ENCODE results near the gene KRTAP4-8. TPM values are rescaled to one million over a fixed set of nuclear protein-coding genes. Genes with fewer than 3 reads are reported as not detected.
"Not testable (repeated sequence)": the region's sequence is repeated elsewhere in the genome, so short reads cannot be mapped to it uniquely, and the experiment has no call there.

The KRTAP4-8 gene
- total RNA-seq, 1 experiment from 2014 or later = not detected

DNA sequence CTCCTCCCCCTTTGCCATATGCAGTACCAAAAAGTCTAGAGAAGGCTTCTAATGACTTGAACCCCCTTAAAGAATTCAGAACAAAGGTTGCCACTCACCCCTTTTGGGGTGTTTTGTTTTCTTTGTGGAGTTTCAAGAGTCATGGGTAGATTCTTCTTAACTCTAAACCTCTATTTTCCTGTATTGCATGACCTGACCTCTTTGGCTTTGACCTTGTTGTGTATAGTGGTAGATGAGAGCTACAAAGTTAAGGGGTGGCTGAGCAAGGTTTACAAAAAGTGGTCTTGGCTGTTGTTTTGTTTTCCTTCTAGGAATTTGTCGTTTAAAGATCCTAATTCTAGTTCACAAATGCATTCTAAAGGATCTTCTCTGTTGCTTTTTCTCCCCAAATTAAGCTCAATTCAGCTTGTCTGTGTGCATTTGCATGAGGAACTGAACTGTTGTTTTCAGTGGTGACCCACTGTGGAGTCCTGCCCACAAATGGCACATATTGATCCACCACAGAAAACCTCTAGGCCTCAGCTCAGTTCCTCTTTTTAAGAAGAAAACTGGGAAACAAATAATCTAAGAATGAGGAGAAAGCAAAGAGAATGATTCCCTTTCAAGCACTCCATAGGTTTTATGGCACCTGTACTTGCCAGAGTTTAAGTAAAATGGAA lies 10.9 kb upstream of the KRTAP4-8 start:
- DNase-seq (ENCODE audit: low read depth) = not testable (repeated sequence)

DNA sequence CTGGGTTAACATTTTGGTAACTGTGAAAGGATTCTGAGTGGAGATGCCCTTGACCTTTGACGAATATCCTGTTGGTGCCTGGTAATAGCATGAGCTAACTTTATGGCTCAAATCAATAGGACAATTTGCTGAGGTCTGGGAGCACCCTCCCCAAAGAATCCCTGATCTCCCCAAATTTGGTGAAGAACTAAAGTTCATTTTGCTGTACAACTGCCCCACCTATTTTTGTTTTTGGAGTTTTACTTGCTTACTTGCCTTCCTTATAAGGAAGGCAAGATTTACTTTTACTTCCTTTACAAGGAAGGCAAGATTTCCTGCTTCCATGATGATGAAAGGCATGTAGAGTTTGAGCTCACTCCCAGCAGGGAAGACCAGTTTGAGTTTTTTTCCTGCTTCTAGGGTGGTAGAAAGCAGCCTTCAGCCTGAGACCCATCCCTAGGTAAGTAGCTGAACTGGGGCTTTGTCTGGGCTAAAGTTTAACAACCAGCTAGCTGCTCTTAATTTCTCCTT lies 10.1 kb upstream of the KRTAP4-8 start:
- peak; percentile 55 for DNase-seq (ENCODE audit: low read depth)

DNA sequence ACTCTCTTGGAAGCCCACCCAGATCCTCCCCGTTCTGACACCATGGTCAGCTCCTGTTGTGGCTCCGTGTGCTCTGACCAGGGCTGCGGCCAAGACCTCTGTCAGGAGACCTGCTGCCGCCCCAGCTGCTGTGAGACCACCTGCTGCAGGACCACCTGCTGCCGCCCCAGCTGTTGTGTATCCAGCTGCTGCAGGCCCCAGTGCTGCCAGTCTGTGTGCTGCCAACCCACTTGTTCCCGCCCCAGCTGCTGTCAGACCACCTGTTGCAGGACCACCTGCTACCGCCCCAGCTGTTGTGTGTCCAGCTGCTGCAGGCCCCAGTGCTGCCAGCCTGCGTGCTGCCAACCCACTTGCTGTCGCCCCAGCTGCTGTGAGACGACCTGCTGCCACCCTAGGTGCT lies 7.4 kb upstream of the KRTAP4-8 start, which contains the start of gene KRTAP4-9:
KRTAP4-9 (plus strand) TSS at position 43 of the 400 bp plus-strand sequence; CDS start at position 43, 0 bp downstream.
- not testable (repeated sequence) for DNase-seq (ENCODE audit: low read depth)

GRCh38 chr17:41104386-41105038 lies 6.6 kb upstream of the KRTAP4-8 start:
- DNase-seq (ENCODE audit: low read depth) = not testable (repeated sequence)

DNA sequence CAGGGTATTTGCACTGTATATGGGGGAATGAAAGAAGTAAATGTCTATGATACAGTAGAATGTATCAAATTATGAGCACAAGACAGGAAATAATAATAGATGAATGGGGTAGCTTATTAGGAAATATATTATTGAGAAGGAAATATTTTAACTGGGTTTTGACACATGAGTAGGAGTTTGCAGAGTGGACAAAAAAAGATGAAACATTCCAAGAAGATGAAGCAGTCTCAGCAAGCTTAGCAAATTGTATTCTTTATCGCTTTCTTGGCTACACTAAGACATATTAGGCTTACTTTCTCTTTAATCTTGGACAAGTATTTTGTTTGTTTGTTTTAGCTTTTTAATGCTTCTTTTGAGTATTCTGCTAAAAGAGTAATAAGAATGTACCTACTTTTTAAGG lies 6.0 kb upstream of the KRTAP4-8 start:
- no peak for DNase-seq (ENCODE audit: low read depth)

DNA sequence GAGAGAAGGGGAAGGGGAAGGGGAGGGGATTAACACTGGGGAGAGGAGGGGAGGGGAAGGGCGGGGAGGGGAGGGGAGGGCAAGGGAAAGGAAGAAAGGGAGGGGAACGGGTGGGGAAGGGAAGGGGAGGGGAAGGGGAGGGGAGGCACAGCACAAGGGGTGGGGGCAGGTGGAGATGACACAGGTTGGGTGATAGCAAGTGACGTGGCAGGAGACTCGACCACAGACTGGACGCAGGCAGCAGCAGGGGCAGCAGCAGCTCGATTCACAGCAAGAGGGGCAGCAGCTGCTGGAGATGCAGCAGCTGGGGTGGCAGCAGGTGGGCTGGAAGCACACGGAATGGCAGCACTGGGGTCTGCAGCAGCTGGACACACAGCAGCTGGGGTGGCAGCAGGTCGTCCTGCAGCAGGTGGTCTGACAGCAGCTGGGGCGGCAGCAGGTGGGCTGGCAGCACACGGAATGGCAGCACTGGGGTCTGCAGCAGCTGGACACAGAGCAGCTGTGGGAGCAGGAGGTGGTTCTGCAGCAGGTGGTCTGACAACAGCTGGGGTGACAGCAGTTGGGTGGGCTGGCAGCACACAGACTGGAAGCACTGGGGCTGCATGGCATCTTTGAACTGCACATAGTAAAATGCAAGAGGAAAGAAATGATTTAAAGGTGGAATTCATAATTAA lies 3.8 kb upstream of the KRTAP4-8 start, which contains the start of gene KRTAP4-16:
KRTAP4-16 (minus strand) TSS at position 624 of the 674 bp plus-strand sequence; CDS start at position 624, 0 bp downstream.
- peak; percentile 80 for DNase-seq (ENCODE audit: low read depth)

- peak; percentile 87 for DNase-seq (ENCODE audit: low read depth)
Measured at GRCh38 chr17:41099682-41100480, 1.9 kb upstream of the KRTAP4-8 start.

DNA sequence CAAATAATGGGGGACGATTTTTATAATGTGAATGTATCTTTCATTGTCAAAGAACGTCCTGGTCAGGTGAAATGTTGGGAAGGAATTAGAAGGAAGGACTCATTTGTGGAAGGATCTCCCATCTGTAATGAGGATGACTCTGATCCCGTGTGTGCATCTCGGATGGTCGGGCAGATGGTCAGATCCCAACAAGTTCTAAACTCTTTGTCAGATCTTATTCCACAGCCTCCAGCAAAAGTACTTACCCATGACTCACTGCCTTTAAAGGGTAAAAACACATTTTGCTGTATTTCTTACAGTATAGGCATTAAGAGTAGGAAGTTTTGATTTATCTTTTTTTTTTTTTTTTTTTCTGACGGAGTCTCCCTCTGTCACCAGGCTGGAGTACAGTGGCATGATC lies 539 bp upstream of the KRTAP4-8 start:
- peak; percentile 32 for DNase-seq (ENCODE audit: low read depth)

DNA sequence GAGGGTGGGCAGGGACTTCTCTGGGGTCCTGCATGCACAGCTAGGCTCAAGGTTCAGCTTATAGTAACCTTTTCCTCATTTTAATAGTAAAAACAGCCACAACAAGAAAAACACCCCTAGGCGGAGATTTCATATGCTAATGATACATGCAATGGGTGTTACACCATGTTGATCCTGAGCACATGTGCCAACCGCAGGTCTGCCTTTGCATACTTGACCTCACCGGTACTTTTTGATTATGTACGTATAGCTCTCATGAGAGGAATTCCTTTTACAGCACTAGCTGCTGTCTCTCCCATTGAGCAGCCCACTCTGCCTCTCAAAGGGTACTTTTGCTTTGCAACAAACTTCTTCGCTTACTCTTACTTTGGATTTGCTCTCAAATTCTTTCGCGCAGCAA lies 1.9 kb downstream of the KRTAP4-8 start:
- no peak for DNase-seq (ENCODE audit: low read depth)

GRCh38 chr17:41088760-41089352 lies 9.1 kb downstream of the KRTAP4-8 start:
- DNase-seq (ENCODE audit: low read depth) = not testable (repeated sequence)

GRCh38 chr17:41084100-41084856 lies 13.7 kb downstream of the KRTAP4-8 start, which contains the start of gene KRTAP4-7:
KRTAP4-7 (plus strand) TSS chr17:41084150; CDS start chr17:41084207, 57 bp downstream.
- DNase-seq (ENCODE audit: low read depth) = not testable (repeated sequence)

DNA sequence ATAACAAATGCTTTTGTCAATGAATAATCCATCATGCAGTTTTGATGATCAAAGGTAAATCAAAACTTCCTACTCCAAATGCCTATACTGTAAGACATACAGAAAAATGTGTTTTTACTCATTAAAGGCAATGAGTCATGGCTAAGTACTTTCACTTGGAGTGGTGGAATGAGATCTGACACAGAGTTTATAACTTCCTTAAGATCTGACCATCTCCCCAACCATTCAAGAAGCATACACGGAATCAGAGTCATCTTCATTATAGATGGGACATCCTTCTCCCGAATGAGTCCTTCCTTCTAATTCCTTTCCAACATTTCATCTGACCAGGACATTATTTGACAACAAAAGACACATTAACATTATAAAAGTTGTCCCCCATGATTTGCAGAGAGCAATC lies 14.5 kb downstream of the KRTAP4-8 start:
- DNase-seq (ENCODE audit: low read depth) = peak; percentile 82

- peak; percentile 44 for DNase-seq (ENCODE audit: low read depth)
Measured at GRCh38 chr17:41082626-41083025, 15.3 kb downstream of the KRTAP4-8 start.

- DNase-seq (ENCODE audit: low read depth) = no peak
Measured at GRCh38 chr17:41076788-41077187, 21.2 kb downstream of the KRTAP4-8 start.

GRCh38 chr17:41073676-41074075 lies 24.3 kb downstream of the KRTAP4-8 start:
- no peak for DNase-seq (ENCODE audit: low read depth)

- no peak for DNase-seq (ENCODE audit: low read depth)
Measured at GRCh38 chr17:41071606-41072360, 26.2 kb downstream of the KRTAP4-8 start.

DNA sequence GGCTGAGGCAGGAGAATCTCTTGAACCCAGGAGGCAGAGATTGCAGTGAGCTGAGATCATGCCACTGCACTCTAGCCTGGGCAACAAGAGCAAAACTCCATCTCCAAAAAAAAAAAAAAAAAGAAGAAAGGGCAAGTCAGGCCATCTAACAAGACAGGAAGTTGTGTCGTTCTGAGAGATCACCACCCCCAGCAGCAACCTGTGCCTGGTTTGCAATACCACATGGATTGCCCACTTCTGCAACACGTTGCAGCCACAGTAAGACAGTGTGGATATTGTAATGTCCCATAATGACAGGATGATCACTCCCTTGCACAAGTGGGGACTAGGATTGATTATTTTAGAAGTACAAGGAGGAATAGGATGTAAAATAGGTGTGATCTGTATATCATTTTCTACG lies 28.9 kb downstream of the KRTAP4-8 start:
- DNase-seq (ENCODE audit: low read depth) = no peak

DNA sequence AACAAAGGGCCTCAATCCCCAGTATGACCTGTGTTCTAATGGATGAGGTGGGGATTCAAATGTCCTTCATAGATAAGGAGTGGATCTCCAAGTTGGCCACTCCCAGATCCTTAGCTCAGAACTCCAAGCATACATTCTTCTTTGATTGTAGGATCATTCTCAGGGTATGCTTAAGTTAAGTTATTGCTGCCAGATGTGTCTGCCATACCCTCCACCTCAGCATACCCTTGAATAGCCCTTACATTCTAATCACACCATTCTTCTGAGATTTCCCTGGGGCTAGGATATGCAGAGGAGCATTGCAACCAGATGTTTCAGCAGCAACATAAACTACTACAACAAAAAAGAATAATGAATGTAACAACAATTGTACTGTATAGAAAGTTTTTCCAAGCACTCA lies 30.7 kb downstream of the KRTAP4-8 start:
- no peak for DNase-seq (ENCODE audit: low read depth)

Measured in HT1080 (cell line).